NCI-H510A (cell line): Measurements from ENCODE around the gene SH3PXD2A.

ENCODE experiments used
- DNase-seq: peaks from one replicate; lab custom pipeline; 2025; lab: John Stamatoyannopoulos, UW

Gene SH3PXD2A, protein sequence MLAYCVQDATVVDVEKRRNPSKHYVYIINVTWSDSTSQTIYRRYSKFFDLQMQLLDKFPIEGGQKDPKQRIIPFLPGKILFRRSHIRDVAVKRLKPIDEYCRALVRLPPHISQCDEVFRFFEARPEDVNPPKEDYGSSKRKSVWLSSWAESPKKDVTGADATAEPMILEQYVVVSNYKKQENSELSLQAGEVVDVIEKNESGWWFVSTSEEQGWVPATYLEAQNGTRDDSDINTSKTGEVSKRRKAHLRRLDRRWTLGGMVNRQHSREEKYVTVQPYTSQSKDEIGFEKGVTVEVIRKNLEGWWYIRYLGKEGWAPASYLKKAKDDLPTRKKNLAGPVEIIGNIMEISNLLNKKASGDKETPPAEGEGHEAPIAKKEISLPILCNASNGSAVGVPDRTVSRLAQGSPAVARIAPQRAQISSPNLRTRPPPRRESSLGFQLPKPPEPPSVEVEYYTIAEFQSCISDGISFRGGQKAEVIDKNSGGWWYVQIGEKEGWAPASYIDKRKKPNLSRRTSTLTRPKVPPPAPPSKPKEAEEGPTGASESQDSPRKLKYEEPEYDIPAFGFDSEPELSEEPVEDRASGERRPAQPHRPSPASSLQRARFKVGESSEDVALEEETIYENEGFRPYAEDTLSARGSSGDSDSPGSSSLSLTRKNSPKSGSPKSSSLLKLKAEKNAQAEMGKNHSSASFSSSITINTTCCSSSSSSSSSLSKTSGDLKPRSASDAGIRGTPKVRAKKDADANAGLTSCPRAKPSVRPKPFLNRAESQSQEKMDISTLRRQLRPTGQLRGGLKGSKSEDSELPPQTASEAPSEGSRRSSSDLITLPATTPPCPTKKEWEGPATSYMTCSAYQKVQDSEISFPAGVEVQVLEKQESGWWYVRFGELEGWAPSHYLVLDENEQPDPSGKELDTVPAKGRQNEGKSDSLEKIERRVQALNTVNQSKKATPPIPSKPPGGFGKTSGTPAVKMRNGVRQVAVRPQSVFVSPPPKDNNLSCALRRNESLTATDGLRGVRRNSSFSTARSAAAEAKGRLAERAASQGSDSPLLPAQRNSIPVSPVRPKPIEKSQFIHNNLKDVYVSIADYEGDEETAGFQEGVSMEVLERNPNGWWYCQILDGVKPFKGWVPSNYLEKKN

DNA sequence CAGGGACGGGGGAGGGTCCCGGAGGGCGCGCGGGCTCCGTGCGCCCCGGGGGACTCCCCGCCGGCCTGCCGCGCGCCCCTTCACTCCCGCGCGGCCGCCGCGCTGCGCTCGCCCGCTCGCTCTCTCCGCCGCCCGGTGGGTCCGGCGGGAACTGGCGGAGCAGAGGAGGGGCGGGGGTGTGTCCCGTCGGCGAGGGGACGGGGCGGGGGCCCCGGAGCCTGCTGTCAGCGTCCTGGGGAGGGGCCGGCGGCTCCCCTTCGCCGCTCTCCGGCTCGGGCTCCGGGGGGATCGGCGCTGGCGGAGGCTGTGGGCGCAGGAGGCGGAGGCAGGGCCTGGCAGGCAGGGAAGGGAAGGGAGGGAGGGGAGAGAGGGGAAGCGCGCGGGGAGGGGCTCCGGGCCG lies at the start of gene SH3PXD2A:
Gene SH3PXD2A (minus strand): TSS at position 153 of the 400 bp plus-strand sequence. CDS start 310 bp downstream, outside the sequence.
- peak; percentile 43 for DNase-seq

GRCh38 chr10:103901299-103901698 lies 45.9 kb upstream of the SH3PXD2A start:
- DNase-seq: no peak

DNA sequence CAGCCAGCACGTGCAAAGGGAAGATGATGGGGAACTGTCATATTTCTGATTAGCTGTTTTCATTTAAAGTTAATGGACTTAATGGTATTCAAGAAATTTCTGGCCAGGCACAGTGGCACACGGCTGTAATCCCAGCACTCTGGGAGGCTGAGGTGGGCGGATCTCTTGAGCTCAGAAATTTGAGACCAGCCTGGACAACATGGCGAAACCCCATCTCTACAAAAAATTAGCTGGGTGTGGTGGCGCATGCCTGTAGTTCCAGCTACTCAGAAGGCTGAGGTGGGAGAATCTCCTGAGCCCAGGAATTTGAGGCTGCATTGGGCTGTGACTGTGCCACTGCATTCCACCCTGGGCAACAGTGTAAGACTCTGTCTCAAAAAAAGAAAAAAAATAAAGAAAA lies 43.9 kb upstream of the SH3PXD2A start:
- DNase-seq: no peak

GRCh38 chr10:103897241-103897774 lies 41.9 kb upstream of the SH3PXD2A start:
- no peak for DNase-seq

- DNase-seq: no peak
Observed at GRCh38 chr10:103896225-103896624, 40.8 kb upstream of the SH3PXD2A start.

DNA sequence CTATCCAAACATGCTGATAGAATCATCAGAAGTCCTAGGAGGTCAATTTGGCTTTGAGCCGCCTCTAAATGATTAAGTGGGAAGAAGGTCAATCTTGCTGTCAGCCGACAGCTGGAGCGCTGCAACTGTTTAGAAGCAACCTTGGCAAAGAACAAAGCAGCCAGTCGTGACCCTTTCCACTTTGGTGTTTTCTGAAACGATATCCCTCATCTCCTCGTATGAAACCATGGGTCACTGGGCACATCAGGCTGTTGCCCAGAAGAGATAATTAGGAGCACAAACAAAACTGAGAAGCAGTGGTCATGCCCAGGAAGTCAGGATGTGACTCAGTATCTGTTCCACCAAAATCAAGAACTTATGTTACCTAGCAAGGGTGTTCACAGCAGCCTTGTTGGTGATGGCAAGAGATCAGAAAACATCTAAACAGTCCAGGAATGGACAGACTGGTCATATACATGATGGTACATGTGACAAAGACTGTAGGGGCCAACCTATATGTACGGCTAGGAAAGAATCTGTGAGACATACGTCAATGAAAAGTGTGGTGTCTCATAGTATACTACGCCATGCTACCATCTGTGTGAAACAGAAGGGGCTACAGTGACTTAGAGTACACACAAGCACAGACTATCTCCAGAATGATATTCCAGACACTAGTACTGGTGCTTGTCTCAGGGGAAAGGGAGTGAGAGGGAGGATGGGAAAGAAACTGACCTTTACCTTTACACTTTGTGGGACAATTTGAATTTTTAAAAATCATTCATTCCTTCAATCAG lies 40.2 kb upstream of the SH3PXD2A start:
- no peak for DNase-seq

DNA sequence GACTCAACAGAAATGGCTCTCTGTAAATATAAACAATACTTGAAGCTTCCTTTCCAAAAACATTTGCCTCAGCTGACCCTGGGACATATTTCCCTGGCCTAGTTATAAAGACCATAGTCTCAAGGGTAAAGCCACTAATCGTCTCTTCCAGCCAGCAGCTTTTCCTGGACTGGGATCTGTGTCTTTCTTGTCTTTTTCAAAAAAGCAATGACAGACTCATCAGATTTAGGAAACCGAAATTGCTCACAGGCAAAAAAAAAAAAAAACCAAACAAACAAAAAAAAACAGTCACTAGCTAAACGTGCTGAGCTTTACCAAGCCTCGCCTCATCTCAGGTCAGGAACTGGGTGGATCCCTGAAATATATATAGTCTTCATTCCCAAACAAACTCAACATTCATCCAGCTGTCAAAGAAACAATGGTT lies 39.1 kb upstream of the SH3PXD2A start:
- no peak for DNase-seq

- no peak for DNase-seq
Observed at GRCh38 chr10:103893817-103894216, 38.4 kb upstream of the SH3PXD2A start.

- DNase-seq: no peak
Observed at GRCh38 chr10:103892181-103892580, 36.8 kb upstream of the SH3PXD2A start.

DNA sequence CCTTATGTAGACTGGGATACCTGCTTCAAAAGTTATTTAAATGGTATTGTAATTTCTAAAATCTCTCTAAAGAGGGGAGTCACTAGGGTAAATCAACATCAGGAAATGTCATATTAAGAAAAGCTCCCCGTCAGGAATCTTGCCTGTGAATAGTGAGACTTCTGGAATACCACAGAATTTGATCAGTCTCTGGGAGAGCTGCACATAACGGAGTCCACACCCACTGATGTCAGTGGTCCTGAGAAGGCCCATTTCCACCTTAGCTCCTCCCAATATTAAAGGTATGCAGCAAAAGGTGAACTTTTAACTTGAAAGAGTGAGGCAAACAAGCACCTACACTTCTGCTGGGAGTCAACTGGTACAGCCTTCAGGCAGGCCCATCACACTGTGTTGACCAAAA lies 35.3 kb upstream of the SH3PXD2A start:
- no peak for DNase-seq

- peak; percentile 31 for DNase-seq
Observed at GRCh38 chr10:103890194-103890658, 34.9 kb upstream of the SH3PXD2A start.

DNA sequence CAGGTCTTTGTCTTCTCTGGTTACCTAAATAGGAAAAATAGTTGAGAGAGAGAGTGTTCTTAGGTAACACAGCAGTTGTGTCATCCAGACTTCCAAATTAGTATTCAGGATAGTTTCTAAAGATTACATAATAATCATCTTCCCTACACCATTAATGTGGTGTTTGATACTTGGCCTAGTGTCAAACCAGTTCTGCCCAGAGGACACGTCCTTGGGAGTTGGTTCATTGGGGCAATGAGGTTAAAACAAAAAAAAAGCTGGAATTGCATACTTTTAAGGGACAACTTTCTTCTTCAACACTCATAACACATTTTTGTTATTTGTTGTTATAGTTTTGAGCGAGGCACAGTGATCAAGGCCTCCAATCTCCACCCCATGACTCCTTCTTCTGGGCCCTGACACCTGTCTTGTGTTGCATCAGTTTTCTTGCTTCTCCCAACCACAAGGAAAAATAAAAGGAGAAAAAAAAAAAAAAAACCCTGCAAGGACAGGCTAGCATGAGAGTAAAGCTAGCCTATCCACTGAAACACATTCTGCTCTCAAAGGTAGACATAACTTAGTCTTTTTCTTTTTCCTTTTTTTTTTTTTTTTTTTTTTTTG lies 33.8 kb upstream of the SH3PXD2A start:
- DNase-seq: no peak

GRCh38 chr10:103888113-103888841 lies 32.9 kb upstream of the SH3PXD2A start:
- DNase-seq: no peak

GRCh38 chr10:103885617-103886016 lies 30.2 kb upstream of the SH3PXD2A start:
- DNase-seq: no peak

DNA sequence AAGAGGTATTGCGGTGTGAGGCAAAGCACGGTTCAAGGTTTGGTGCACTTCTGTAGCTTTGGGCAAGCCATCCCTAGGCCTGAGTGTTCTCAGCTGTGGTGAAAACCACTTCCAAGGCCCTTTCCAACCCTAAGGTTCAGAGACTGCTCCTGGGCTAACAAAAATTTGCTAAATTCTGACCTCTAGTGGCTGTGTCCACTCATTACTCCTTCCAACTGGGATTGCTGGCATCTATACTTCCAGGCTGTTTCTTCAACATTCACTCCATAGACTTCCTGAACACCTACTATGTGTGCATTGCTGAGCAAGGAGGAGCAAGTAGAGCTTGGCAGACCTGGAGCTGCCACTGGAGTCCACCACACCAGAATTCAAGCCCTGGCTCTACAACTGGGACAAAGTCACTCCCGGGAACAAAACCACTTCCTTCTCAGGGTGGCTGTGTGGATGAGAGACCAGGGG lies 29.3 kb upstream of the SH3PXD2A start:
- peak; percentile 19 for DNase-seq

- no peak for DNase-seq
Observed at GRCh38 chr10:103882285-103883007, 27.1 kb upstream of the SH3PXD2A start.

GRCh38 chr10:103881416-103882284 lies 26.3 kb upstream of the SH3PXD2A start:
- DNase-seq: peak; percentile 11

DNA sequence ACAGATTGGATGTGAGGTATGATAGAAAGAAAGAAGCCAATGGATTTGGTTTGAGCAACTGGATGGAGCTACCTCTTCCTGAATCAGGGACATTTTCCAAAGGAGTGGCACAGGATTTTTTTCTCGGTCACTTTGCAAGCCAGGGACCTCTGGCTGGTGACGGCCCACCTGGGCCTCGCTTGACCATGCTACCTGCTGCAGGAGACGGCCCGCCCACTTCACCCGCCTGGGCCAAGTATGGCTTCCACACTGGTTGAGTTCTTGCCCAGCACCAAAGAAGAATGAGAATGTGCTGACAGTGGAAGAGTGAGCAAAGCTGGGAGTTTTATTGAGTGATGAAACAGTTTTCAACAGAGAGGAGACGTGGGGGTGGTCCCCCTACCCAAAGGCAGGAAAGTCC lies 24.5 kb upstream of the SH3PXD2A start:
- no peak for DNase-seq
